ENCODE measurements around the gene SH2D2A. TPM values are rescaled to one million over a fixed set of nuclear protein-coding genes. Genes with fewer than 3 reads are reported as not detected.

SH2D2A gene
- total and polyA plus RNA-seq, 8 donors, result 0.61 to 19.9 (median 1.5) TPM; not detected in 2

DNA sequence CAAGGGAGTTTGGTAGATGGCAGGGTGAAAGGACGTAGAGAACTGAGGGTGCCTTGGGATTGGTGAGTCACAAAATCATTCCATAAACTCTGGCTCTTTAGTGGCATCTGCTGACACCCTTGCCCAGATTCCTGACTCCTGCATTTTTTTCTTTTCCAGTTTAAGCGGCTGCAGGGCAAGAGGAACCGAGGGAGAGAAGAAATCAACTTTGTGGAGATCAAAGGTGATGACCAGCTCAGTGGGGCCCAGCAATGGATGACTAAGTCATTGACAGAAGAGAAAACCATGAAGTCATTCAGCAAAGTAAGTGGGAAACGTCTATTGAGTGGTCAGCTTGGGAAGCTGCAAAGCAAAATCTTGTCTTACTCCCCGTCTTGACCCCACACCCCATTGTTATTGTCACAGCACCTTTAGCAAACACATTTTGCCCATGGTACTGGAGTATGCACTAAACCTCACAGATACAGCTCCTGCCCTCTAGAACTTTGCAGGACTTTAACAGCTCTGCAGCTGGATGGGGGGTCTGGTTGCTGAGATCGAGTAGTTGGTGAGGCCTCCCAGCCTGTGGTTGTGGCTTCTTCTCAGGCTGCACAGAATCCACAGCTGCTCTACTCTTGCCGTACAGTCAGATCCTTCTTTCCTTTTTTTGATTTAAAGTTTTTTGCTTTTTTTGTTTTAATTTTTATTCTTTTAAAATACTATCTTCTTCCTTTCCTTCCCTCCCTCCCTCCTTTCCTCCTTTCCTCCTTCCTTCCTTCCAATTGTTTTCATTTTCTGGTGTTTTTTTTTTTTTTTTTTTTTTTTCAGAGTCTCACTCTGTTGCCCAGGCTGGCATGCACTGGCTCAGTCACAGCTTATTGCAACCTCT lies 21.9 kb downstream of the SH2D2A start:
- no peak for DNase-seq
- Histone ChIP-seq H3K27ac (no peak overlapping the region), H3K9me3 (no peaks in the 10 kb centered on the region), H3K4me1 (no peaks in the 10 kb centered on the region), H3K4me3 (no peak overlapping the region), H3K27me3 (no peaks in the 10 kb centered on the region), H3K36me3 (peaks cover 80 to 100% (median 97%) of the 10 kb centered on the region in 4 donors)
- intact Hi-C loops (cut with DNase I; ENCODE audit: low total_unique reads), result no loop called here
- no peak for TF ChIP-seq POLR2AphosphoS5 (IDR thresholded peaks at IDR 0.05)
- no peak for TF ChIP-seq EP300 (IDR thresholded peaks at IDR 0.05)
- no peak for TF ChIP-seq POLR2A (IDR thresholded peaks at IDR 0.05)
- TF ChIP-seq, protein P1, sequence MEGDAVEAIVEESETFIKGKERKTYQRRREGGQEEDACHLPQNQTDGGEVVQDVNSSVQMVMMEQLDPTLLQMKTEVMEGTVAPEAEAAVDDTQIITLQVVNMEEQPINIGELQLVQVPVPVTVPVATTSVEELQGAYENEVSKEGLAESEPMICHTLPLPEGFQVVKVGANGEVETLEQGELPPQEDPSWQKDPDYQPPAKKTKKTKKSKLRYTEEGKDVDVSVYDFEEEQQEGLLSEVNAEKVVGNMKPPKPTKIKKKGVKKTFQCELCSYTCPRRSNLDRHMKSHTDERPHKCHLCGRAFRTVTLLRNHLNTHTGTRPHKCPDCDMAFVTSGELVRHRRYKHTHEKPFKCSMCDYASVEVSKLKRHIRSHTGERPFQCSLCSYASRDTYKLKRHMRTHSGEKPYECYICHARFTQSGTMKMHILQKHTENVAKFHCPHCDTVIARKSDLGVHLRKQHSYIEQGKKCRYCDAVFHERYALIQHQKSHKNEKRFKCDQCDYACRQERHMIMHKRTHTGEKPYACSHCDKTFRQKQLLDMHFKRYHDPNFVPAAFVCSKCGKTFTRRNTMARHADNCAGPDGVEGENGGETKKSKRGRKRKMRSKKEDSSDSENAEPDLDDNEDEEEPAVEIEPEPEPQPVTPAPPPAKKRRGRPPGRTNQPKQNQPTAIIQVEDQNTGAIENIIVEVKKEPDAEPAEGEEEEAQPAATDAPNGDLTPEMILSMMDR (IDR thresholded peaks at IDR 0.05), result no peak
- 71 to 84% (median 78%) methylated on average over 7 of the region's 7 CpGs for WGBS, 5 donors

DNA sequence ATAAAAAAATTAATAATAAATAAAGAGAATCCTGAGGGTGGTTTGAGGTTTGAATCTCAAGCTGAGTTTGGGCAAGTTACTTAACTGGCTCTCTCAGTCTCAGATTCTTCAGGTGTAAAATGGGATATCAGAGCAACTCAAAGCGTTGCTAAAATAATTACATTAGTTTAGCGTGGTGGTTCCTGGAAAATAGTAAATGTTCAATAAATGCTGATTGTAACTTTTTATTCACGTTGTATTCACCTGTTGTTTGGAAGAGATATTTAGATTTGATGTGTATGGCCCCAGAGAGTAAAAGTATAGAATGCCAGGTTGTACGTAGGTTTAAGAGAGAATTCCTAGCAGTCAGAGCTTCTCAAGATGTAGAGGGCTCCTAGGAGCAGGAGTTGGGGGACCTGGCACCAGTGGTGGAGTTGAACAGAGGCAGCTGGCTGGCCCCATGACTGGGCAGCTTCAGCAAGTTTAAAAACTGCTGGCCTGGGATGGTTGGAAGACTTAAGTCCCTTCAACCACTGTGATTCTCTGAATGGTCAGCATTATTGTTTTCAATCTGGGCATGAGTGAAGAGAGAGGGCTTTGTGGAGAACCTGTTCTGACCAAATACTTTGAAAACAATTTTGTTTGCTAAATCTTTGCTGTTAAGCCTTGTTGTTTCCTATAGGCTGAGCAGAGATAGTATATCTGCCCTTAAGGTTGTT lies 26.9 kb downstream of the SH2D2A start:
- 74 to 93% (median 83%) methylated on average over 4 of the region's 4 CpGs for WGBS, 5 donors

DNA sequence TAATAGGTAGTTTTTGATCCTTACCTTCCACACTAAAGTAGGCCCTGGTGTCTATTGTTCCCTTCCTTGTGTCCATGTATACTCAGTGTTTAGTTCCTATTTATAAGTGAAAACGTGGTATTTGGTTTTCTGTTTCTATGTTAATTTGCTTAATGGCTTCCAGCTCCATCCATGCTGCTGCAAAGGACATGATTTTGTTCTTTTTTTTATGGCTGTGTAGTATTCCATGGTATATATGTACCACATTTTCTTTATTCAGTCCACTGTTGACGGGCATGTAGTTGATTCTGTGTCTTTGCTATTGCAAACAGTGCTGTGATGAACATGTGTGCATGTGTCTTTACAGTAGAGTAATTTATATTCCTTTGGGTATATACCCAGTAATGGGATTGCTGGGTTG lies 28.5 kb downstream of the SH2D2A start:
- 85 to 100% (median 93%) methylated on average over 2 of the region's 2 CpGs for WGBS, 5 donors
- peaks cover 63 to 97% (median 91%) of the 10 kb centered on the region in 4 donors for H3K36me3 ChIP-seq
- TF ChIP-seq, protein P1 (IDR thresholded peaks at IDR 0.05), result no peak
- no peak for TF ChIP-seq POLR2AphosphoS5 (IDR thresholded peaks at IDR 0.05)
- TF ChIP-seq POLR2A (IDR thresholded peaks at IDR 0.05), result no peak
- TF ChIP-seq EP300 (IDR thresholded peaks at IDR 0.05), result no peak
- no peak overlapping the region for H3K4me3 ChIP-seq
- H3K4me1 ChIP-seq, result no peaks in the 10 kb centered on the region
- intact Hi-C loops (cut with DNase I; ENCODE audit: low total_unique reads), result no loop called here
- H3K27ac ChIP-seq, result no peak overlapping the region
- DNase-seq, result no peak
- H3K27me3 ChIP-seq, result no peaks in the 10 kb centered on the region
- no peaks in the 10 kb centered on the region for H3K9me3 ChIP-seq

More for the DNA sequence above, 26.9 kb downstream of the SH2D2A start:
- no peak for TF ChIP-seq EP300 (IDR thresholded peaks at IDR 0.05)
- no peak for TF ChIP-seq POLR2AphosphoS5 (IDR thresholded peaks at IDR 0.05)
- TF ChIP-seq POLR2A (IDR thresholded peaks at IDR 0.05), result no peak
- TF ChIP-seq, protein P1 (IDR thresholded peaks at IDR 0.05), result no peak
- intact Hi-C loops (cut with DNase I; ENCODE audit: low total_unique reads), result no loop called here
- no peak overlapping the region for H3K27ac ChIP-seq
- H3K36me3 ChIP-seq, result peaks cover 68 to 97% (median 92%) of the 10 kb centered on the region in 4 donors
- no peaks in the 10 kb centered on the region for H3K27me3 ChIP-seq
- no peak for DNase-seq
- H3K9me3 ChIP-seq, result no peaks in the 10 kb centered on the region
- no peak overlapping the region for H3K4me3 ChIP-seq
- H3K4me1 ChIP-seq, result no peaks in the 10 kb centered on the region

DNA sequence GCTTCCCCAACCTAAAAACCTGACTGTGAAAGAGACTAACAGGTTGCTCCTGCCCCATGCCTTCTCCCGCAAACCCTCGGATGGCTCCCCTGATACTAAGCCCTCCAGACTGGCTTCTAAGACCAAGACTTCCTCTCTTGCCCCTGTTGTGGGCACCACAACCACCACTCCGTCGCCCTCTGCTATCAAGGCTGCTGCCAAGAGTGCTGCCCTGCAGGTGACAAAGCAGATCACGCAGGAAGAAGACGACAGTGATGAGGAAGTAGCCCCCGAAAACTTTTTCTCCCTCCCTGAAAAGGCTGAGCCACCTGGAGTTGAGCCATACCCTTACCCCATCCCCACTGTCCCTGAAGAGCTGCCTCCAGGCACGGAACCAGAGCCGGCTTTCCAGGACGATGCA lies 30.0 kb downstream of the SH2D2A start:
- no peaks in the 10 kb centered on the region for H3K27me3 ChIP-seq
- H3K27ac ChIP-seq, result no peak overlapping the region
- H3K4me3 ChIP-seq, result no peak overlapping the region
- no peak for TF ChIP-seq POLR2AphosphoS5 (IDR thresholded peaks at IDR 0.05)
- no peak for TF ChIP-seq POLR2A (IDR thresholded peaks at IDR 0.05)
- TF ChIP-seq, protein P1 (IDR thresholded peaks at IDR 0.05), result no peak
- TF ChIP-seq EP300 (IDR thresholded peaks at IDR 0.05), result no peak
- WGBS, 5 donors, result 77 to 97% (median 92%) methylated on average over 10 of the region's 10 CpGs
- no peaks in the 10 kb centered on the region for H3K9me3 ChIP-seq
- intact Hi-C loops (cut with DNase I; ENCODE audit: low total_unique reads), result no loop called here
- peaks cover 49 to 97% (median 91%) of the 10 kb centered on the region in 4 donors for H3K36me3 ChIP-seq
- peaks cover 0 to 10% (median 6%) of the 10 kb centered on the region in 4 donors for H3K4me1 ChIP-seq
- no peak for DNase-seq

All from stomach (tissue), 9 donors.